ENCODE measurements around the gene NCL. TPM values are rescaled to one million over a fixed set of nuclear protein-coding genes. Genes with fewer than 3 reads are reported as not detected.

The NCL gene
- total RNA-seq, 1 donor from 2014 or later: 136 TPM

GRCh38 chr2:231422056-231422455, 42.2 kb downstream of the NCL start:
- TF ChIP-seq CTCF (IDR thresholded peaks at IDR 0.05): no peak
- H3K36me3 ChIP-seq: no peaks in the 10 kb centered on the region
- H3K4me3 ChIP-seq: no peak overlapping the region
- H3K9me3 ChIP-seq: no peaks in the 10 kb centered on the region
- intact Hi-C loops (cut with DNase I): no loop called here
- H3K4me1 ChIP-seq: no peaks in the 10 kb centered on the region
- no peak for DNase-seq (ENCODE audit: low spot score in 2 of 2)
- no peaks in the 10 kb centered on the region for H3K27me3 ChIP-seq
- no peak overlapping the region for H3K27ac ChIP-seq

- no peaks in the 10 kb centered on the region for H3K4me1 ChIP-seq
- H3K4me3 ChIP-seq: no peak overlapping the region
- intact Hi-C loops (cut with DNase I): no loop called here
- H3K27ac ChIP-seq: no peak overlapping the region
- H3K9me3 ChIP-seq: no peaks in the 10 kb centered on the region
- no peak for TF ChIP-seq CTCF (IDR thresholded peaks at IDR 0.05)
- no peaks in the 10 kb centered on the region for H3K36me3 ChIP-seq
- no peak for DNase-seq (ENCODE audit: low spot score in 2 of 2)
- no peaks in the 10 kb centered on the region for H3K27me3 ChIP-seq
Observed at GRCh38 chr2:231421051-231421580, 43.2 kb downstream of the NCL start.

- no peaks in the 10 kb centered on the region for H3K36me3 ChIP-seq
- H3K9me3 ChIP-seq: no peaks in the 10 kb centered on the region
- no peaks in the 10 kb centered on the region for H3K27me3 ChIP-seq
- DNase-seq (ENCODE audit: low spot score in 2 of 2): no peak
- H3K27ac ChIP-seq: no peak overlapping the region
- H3K4me3 ChIP-seq: no peak overlapping the region
- intact Hi-C loops (cut with DNase I): no loop called here
- TF ChIP-seq CTCF (IDR thresholded peaks at IDR 0.05): no peak
- H3K4me1 ChIP-seq: no peaks in the 10 kb centered on the region
Observed at GRCh38 chr2:231418820-231419640, 45.3 kb downstream of the NCL start.

- Histone ChIP-seq H3K36me3 (no peaks in the 10 kb centered on the region), H3K4me3 (no peak overlapping the region), H3K9me3 (no peaks in the 10 kb centered on the region), H3K4me1 (peaks cover 0 to 5% of the 10 kb centered on the region in 2 donors), H3K27ac (no peak overlapping the region), H3K27me3 (no peaks in the 10 kb centered on the region)
- TF ChIP-seq CTCF (IDR thresholded peaks at IDR 0.05): no peak
- DNase-seq (ENCODE audit: low spot score in 2 of 2): no peak
- intact Hi-C loops (cut with DNase I): no loop called here
Observed at GRCh38 chr2:231415029-231415428, 49.3 kb downstream of the NCL start.

GRCh38 chr2:231413921-231414476, 50.3 kb downstream of the NCL start:
- Histone ChIP-seq H3K4me3 (no peak overlapping the region), H3K4me1 (peaks cover 0 to 5% of the 10 kb centered on the region in 2 donors), H3K27me3 (no peaks in the 10 kb centered on the region), H3K9me3 (no peaks in the 10 kb centered on the region), H3K27ac (no peak overlapping the region), H3K36me3 (no peaks in the 10 kb centered on the region)
- intact Hi-C loops (cut with DNase I): loop anchor here (2.0 to 5.0 kb wide), 3 partner anchors 187 to 362 kb away; no protein-coding TSS in a partner anchor
- TF ChIP-seq CTCF (IDR thresholded peaks at IDR 0.05): no peak
- no peak for DNase-seq (ENCODE audit: low spot score in 2 of 2)

Measured in ascending aorta (tissue), 2 donors.